ENCODE results near the gene SPATA25. TPM values are rescaled to one million over a fixed set of nuclear protein-coding genes. Genes with fewer than 3 reads are reported as not detected.

SPATA25 gene
- total RNA-seq, 6 experiments from 2014 or later = 0.35 to 0.74 (median 0.47) TPM

DNA sequence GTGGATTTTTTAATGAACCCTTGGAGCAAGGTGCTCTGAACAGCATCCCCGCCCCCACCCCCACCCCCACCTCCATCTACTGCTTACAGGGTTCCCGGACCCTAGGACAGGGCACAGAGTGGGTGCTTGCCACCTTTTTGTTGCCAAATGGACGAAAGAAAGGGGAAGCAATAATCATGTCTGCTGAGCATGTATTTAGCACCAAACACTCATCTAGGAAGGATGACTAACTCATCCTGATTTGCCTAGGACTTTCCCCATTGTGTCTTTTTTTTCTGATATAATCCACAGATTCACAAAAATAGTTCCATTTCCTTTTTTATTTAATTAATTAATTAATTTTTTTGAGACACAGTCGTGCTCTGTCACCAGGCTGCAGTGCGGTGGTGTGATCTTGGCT, 25.7 kb upstream of the SPATA25 start:
- Mint-ChIP-seq H3K4me3 (no peak overlapping the region; the same call in 1 of the 2 replicates), H3K9me3 (no peaks in the 10 kb centered on the region), H3K4me1 (ENCODE audit: low read depth) (peaks cover 27% of the 10 kb centered on the region), H3K27me3 (ENCODE audit: insufficient read depth) (peaks cover 8% of the 10 kb centered on the region), H3K36me3 (ENCODE audit: low read depth) (peaks cover 5% of the 10 kb centered on the region), H3K27ac (no peak overlapping the region)
- TF ChIP-seq, protein P1, sequence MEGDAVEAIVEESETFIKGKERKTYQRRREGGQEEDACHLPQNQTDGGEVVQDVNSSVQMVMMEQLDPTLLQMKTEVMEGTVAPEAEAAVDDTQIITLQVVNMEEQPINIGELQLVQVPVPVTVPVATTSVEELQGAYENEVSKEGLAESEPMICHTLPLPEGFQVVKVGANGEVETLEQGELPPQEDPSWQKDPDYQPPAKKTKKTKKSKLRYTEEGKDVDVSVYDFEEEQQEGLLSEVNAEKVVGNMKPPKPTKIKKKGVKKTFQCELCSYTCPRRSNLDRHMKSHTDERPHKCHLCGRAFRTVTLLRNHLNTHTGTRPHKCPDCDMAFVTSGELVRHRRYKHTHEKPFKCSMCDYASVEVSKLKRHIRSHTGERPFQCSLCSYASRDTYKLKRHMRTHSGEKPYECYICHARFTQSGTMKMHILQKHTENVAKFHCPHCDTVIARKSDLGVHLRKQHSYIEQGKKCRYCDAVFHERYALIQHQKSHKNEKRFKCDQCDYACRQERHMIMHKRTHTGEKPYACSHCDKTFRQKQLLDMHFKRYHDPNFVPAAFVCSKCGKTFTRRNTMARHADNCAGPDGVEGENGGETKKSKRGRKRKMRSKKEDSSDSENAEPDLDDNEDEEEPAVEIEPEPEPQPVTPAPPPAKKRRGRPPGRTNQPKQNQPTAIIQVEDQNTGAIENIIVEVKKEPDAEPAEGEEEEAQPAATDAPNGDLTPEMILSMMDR (IDR thresholded peaks at IDR 0.05) = no peak
- no peak for DNase-seq

DNA sequence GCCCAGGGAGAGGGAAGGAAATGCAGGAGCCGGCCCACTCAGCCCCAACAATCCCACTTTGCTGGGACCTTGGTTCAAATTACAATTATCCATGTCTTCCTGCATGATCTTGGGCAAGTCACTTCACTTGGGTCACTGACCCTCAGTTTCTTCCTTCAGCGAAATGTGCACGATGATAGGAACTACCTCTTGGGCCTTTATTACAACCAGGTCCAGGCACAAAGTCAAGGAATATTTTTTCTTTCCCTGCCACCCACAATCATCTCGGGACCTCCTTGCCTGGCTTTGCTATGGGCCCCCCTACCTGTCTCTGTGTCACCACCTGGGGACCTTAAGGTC, 24.9 kb upstream of the SPATA25 start:
- peak overlapping the region; percentile 60 for H3K27ac Mint-ChIP-seq
- H3K9me3 Mint-ChIP-seq = no peaks in the 10 kb centered on the region
- TF ChIP-seq, protein P1 (IDR thresholded peaks at IDR 0.05) = no peak
- peaks cover 5% of the 10 kb centered on the region for H3K36me3 Mint-ChIP-seq (ENCODE audit: low read depth)
- peaks cover 8% of the 10 kb centered on the region for H3K27me3 Mint-ChIP-seq (ENCODE audit: insufficient read depth)
- DNase-seq = no peak
- H3K4me3 Mint-ChIP-seq = peak overlapping the region; percentile 85
- H3K4me1 Mint-ChIP-seq (ENCODE audit: low read depth) = peaks cover 20% of the 10 kb centered on the region

DNA sequence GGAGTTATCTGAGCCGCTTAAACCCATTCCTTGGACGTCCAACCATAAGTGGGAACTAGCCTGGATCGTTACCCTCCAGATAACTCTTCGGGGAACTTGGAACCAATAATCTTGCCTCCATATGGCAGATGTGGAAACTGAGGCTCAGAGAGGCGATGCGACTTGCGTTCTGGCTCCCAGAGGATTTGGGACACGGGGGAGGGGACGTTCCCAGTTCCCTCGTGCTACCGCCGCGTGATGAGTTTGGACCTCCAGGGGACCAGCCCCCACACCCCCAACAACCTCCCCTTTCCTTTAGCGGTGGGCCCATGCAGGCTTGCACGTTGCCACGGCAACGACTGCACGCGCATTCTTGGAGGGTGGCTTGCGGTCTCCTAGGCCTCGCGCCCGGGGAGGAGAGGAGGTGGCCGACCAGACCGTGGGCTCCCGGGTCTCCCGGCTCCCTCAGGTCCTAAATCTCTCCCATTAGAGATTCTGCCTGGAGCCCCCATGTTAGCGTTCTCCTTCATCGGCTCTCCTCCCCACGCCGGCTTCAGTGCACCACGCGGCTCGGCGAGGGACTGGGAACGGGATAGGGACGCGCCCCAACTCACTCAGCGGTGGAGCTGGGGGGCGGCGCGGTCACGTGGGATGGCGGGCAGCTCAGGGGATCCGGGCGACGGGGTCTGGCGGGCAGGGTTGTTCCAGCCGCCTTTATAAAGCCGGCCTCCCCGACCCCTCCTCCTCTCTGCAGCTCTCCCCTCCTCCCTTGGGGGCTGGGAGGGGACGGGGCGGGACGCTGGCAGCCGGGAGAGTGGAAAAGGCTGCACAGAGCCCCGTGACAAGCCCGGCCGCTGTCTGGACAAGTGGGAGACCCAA, 24.3 kb upstream of the SPATA25 start, which contains the start of gene PLTP:
Gene PLTP, minus strand, starts transcription at position 670 of the 858 bp plus-strand sequence. CDS start 703 bp downstream, outside the sequence.
- DNase-seq = peak; percentile 32
- Mint-ChIP-seq H3K36me3 (ENCODE audit: low read depth) (peaks cover 5% of the 10 kb centered on the region), H3K4me1 (ENCODE audit: low read depth) (peaks cover 20% of the 10 kb centered on the region), H3K4me3 (peak within 1 kb of the TSS; percentile 85), H3K27me3 (ENCODE audit: insufficient read depth) (peaks cover 10% of the 10 kb centered on the region), H3K9me3 (no peaks in the 10 kb centered on the region), H3K27ac (peak within 1 kb of the TSS; percentile 80)
- TF ChIP-seq, protein P1 (IDR thresholded peaks at IDR 0.05) = no peak

DNA sequence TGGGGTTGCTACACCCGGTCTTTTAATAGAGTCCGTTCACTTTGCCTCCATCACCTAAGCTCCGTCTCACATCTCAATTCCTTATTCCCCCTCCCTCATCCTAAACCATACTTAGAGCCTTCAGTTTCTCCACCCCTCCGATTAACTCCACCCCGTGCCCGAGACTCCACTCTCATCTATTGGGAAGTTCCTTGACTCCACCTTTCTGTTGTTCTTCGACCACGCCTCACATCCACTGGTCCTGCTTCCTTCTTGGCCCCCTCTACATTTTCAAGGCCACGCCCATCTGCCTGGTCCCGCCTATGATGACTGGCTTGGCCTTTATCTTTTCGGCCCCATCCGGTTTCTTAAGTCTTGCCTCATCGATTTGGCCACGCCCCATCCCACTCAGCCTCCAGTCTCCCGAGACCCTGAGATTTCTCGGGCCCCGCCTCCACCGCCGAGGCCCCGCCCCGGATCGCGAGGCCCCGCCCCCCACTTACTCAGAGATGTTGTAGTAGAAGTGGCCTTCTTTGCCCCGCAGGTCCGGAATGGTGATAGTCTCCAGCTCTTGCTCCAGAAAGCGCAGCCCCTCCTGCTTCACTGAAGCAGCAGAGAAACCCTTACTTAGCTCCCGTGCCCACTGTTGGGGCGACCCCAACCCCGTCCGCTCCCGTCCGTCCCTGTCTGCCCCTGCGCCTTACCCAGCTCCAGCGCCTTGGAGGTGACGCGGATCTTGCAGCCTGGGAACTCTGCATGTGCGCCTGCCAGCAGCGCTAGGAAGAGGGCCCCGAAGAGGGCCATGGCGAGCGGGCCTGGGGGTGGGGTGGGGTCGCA, 23.5 kb upstream of the SPATA25 start:
- peak overlapping the region; percentile 85 for H3K4me3 Mint-ChIP-seq
- peaks cover 5% of the 10 kb centered on the region for H3K36me3 Mint-ChIP-seq (ENCODE audit: low read depth)
- peak; percentile 95 for DNase-seq
- peaks cover 26% of the 10 kb centered on the region for H3K4me1 Mint-ChIP-seq (ENCODE audit: low read depth)
- peaks cover 8% of the 10 kb centered on the region for H3K27me3 Mint-ChIP-seq (ENCODE audit: insufficient read depth)
- H3K9me3 Mint-ChIP-seq = no peaks in the 10 kb centered on the region
- peak overlapping the region; percentile 80 for H3K27ac Mint-ChIP-seq
- TF ChIP-seq, protein P1 (IDR thresholded peaks at IDR 0.05) = no peak

DNA sequence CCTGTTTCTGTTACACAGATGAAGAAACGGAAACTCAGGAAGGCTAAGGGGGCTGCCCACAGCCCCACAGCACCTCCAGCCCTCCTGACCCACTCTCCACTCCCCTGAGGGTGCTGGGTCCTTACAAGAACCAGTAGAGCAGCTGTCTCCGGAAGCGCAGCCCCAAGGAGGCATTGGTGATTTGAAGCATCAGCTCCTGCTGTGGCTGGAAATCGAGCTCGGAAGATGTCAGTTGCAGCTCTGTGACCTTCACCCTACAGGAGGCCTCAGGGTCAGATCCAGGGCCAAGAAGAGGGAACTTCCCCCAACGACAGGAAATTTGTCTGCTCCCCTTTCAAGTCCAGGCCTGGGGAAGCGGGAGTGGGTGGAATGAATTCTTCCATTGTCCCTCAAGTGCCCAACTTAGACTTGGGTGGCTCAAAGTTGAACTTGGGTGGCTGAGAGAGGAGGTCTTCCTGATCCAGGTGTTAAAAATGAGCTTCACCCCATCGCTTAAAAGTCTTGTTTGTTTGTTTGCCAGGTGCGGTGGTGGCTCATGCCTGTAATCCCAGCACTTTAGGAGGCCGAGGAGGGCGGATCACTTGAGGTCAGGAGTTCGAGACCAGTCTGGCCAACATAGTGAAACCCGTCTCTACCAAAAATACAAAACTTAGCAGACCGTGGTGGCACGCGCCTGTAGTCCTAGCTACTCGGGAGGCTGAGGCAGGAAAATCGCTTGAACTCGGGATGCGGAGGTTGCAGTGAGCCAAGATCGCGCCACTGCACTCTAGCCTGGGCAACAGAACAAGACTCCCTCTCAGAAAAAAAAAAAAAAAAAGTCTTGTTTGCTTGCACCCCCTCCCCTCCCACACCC, 22.6 kb upstream of the SPATA25 start:
- Mint-ChIP-seq H3K27me3 (ENCODE audit: insufficient read depth) (peaks cover 9% of the 10 kb centered on the region), H3K4me3 (peak overlapping the region; percentile 60), H3K9me3 (no peaks in the 10 kb centered on the region), H3K36me3 (ENCODE audit: low read depth) (peaks cover 5% of the 10 kb centered on the region), H3K4me1 (ENCODE audit: low read depth) (peaks cover 34% of the 10 kb centered on the region), H3K27ac (peak overlapping the region; percentile 80; the same call in 1 of the 2 replicates)
- no peak for DNase-seq
- TF ChIP-seq, protein P1 (IDR thresholded peaks at IDR 0.05) = no peak
